IgD-negative memory B cell (primary cell): Measurements from ENCODE around the gene RERE. TPM values are rescaled to one million over a fixed set of nuclear protein-coding genes. Genes with fewer than 3 reads are reported as not detected.

Experiments
- H3K27ac Mint-ChIP-seq, 3 donors: one replicate each; pipeline ENCODE4 v1.8.0; 2020 to 2022; ENCODE audit warnings: mild to moderate bottlenecking in 3 of 3, mixed read lengths in 3 of 3, moderate library complexity in 1 of 3
- H3K27me3 Mint-ChIP-seq: one replicate; pipeline ENCODE4 v1.8.0; 2021; ENCODE audit warnings: mixed read lengths
- H3K36me3 Mint-ChIP-seq: one replicate; pipeline ENCODE4 v1.8.0; 2020; ENCODE audit warnings: mild to moderate bottlenecking, mixed read lengths
- H3K4me1 Mint-ChIP-seq, 3 donors: one replicate each; pipeline ENCODE4 v1.8.0; 2020 to 2022; ENCODE audit warnings: mixed read lengths in 3 of 3, mild to moderate bottlenecking in 1 of 3
- H3K4me3 Mint-ChIP-seq, 4 donors: one replicate each; pipeline ENCODE4 v1.8.0; 2020 to 2022; ENCODE audit warnings: mild to moderate bottlenecking in 4 of 4, mixed read lengths in 4 of 4, moderate library complexity in 3 of 4
- H3K9me3 Mint-ChIP-seq, 3 donors: one replicate each; pipeline ENCODE4 v1.8.0; 2020 to 2021; ENCODE audit warnings: mixed read lengths in 3 of 3, mild to moderate bottlenecking in 1 of 3
- polyA plus RNA-seq: library from polyadenylated mRNA; unstranded; fragments of 300-500 nt; fragmentation: Illumina TruSeq; gene quantifications from one replicate; pipeline ENCODE4 v1.2.3, GENCODE V29; 2021

RERE gene
- polyA plus RNA-seq, 1 donor from 2014 or later: 24.9 TPM

DNA sequence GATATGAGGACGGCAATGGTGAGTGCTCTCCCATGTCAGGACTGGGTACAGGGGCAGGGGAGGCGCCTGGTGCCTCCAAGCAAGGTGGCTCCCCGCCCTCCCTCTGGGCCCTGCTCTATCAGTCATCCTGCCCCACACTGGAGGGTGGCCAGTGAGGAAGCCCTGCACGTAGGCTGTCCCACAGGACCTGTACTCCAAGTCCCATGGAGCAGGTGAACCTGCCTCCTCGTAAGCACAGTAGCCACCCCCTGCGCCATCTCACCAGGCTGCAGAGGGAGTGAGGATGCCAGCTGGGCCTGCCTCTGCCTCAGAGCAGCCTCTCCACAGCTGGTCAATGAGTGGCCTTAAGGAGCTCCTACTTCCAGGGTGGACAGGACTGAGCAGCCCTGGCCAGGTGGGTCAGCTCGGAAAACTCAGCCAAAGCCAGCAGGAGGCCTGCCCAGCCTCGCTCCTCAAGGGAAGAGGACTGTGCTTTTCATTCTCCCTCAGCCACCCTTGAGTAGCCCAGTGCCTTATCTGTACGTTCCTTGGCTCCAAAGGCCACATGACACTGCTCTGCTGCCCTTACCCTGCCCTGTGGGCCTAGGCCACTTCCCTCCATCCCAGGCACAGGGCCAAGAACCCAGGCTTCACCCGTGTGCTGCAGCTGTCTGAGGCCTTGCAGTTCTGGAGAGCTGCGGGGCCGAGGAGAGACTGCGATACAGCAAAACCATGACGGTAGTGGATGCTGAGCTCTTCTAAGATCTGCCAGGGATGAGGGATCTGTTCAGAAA lies 459.9 kb downstream of the RERE start:
- no peaks in the 10 kb centered on the region for H3K9me3 Mint-ChIP-seq
- no peaks in the 10 kb centered on the region for H3K36me3 Mint-ChIP-seq
- no peak overlapping the region for H3K27ac Mint-ChIP-seq
- peak overlapping the region in 1 of 4 donors; percentile 26 for H3K4me3 Mint-ChIP-seq
- peaks cover 0 to 2% (median 0%) of the 10 kb centered on the region in 3 donors for H3K4me1 Mint-ChIP-seq
- no peaks in the 10 kb centered on the region for H3K27me3 Mint-ChIP-seq

DNA sequence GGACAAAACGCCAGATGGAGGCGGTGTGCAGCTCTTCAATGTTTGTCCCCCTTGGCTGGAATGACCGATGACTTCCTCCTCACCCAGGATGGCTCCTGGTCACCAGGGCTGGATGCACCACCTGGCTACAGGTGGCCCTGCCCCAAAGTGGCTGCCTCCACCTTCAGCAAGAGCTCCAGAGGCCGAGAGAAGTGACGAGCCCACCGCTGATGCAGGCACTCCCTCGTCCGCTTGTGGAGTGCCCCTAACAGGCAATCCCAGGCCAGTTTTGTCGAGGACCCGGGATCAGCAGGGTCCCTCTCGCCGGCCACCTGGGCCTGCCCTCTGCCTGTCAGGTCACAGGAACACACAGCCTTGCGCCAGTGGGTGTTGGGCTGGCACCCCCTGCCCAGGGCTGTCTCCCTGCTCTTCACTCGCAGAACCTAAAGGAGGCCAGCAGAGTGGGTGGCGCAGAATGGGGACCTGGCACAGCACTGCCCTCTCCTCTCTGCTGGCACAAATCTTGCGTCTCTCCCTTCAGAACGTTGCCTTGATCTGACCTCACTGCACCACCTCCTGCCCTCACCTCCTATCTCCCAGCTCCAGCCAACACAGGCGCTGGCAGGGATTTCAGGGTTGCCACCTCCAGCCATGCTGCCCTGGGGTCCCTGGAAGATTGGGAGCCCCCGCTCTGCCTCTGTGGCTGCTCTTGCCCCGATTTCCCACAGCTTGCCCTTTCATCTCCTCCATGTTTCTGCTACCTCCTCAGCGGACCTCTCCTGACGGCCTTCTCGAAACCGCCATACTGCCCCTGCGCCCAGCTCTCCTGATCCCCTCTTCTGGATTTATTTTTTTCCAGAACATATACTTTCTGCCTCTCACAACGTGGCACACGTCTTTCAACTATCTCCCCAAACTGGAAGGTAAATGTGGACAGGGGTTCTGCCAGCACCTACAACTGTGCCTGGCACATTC lies 460.9 kb downstream of the RERE start:
- H3K4me3 Mint-ChIP-seq: peak overlapping the region in 1 of 4 donors; percentile 26
- no peaks in the 10 kb centered on the region for H3K9me3 Mint-ChIP-seq
- peaks cover 0 to 2% (median 0%) of the 10 kb centered on the region in 3 donors for H3K4me1 Mint-ChIP-seq
- H3K27me3 Mint-ChIP-seq: no peaks in the 10 kb centered on the region
- H3K27ac Mint-ChIP-seq: peak overlapping the region in 1 of 3 donors; percentile 33
- H3K36me3 Mint-ChIP-seq: no peaks in the 10 kb centered on the region

DNA sequence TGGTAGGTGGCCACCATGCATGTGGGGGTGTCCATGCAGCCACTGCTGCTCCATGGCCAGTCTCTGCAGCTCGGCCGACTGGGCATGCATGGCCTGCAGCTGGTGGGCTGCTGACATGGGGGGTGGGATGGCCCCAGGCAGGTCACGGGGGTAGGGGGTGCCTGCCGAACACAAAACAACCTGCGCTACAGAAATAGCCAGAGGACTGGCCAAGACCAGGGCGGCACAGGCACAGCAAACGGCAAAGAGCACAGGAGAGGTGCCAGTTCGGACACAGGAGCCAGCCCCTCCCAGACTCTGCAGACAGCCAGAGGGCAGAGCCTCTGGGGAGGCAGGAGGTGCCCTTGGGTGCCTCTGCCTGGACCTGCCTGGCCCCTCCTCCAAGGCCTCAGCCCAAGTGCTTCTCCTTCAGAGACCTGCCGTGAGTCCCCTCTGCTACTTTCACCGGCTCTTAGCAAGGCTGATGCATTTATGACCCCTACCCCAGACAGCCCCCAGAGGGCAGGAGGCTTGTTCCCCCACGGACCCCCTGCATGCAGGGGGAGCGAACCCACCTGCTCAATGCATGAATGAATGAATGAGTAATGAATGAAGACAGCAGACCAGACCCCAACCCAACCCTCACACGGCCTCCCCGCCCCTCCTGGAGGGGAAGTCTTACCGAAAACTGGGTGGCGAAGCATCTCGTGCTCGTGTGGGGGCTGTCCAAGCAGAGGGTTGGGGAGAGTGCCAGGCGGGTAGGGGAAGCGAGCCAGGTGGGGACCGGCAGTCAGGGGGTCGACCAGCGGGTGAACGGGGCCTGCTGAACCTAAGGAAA lies 461.8 kb downstream of the RERE start:
- H3K4me1 Mint-ChIP-seq: peaks cover 0 to 2% (median 0%) of the 10 kb centered on the region in 3 donors
- no peaks in the 10 kb centered on the region for H3K36me3 Mint-ChIP-seq
- H3K27ac Mint-ChIP-seq: peak overlapping the region in 1 of 3 donors; percentile 27
- no peak overlapping the region for H3K4me3 Mint-ChIP-seq
- H3K9me3 Mint-ChIP-seq: no peaks in the 10 kb centered on the region
- H3K27me3 Mint-ChIP-seq: no peaks in the 10 kb centered on the region

DNA sequence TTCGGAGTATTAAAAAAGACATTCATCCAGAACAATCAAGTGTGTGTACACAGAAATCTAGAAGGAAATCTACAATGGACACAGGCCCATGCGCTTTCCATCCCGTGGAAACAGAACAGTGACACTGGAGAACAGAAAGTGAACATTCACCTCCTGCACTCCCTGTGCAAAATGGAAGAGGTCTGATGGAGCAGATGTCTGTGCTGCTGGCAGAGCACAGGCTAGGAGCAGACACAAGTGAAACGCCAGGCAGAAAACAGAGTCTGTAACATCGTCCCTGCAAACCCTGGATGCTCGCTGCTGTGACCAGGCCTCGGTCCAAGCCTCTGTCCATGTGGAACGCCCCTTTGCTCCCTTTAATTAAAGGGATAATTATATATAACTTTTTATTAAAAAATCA lies 463.4 kb downstream of the RERE start:
- no peaks in the 10 kb centered on the region for H3K27me3 Mint-ChIP-seq
- no peaks in the 10 kb centered on the region for H3K36me3 Mint-ChIP-seq
- H3K4me1 Mint-ChIP-seq: peaks cover 0 to 2% (median 0%) of the 10 kb centered on the region in 3 donors
- H3K9me3 Mint-ChIP-seq: no peaks in the 10 kb centered on the region
- no peak overlapping the region for H3K4me3 Mint-ChIP-seq
- H3K27ac Mint-ChIP-seq: peak overlapping the region in 1 of 3 donors; percentile 64

DNA sequence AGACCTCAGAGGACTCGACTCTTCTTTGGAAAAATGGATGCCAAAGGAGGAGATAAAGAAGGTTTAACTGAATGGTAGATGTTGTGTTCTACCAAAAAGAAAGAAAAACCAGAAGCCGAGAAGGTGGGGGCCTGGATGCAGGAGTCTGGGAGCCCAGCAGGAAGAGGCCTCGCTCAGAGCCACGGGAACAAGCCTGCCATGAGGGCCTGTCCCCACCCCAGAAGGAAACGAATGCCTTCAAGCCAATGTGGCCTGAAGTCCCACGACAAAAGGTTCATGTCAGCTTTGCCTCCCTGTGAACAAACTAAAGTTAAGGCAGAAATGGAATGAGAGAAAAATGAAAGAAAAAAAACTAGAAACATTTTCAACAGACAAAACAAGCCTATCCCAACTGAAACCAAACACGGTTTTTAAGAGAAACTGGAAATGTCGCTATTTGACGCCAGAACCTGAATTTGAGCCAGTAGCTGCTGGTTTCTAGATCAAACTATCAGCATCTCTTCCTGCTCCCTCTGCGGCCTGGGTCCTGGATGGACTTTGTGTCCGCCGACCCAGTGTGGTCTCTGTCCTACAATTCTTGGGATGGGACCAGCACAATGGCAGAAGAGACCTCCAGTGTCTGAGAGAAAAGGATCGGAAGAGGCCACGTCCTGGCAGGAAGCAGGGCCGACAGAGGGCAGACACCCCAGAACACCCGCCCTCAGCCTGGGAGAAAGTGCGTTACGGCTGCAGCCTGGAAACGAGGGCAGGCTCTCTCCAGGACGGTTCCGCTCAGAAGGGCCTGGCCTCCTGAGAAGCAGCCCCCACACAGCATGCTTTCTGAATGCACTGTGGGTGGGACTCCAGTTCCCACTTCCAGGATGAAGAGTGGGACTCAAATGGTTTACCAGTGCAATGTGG lies 464.3 kb downstream of the RERE start:
- Mint-ChIP-seq H3K27ac (peak overlapping the region in 1 of 3 donors; percentile 64), H3K36me3 (no peaks in the 10 kb centered on the region)

DNA sequence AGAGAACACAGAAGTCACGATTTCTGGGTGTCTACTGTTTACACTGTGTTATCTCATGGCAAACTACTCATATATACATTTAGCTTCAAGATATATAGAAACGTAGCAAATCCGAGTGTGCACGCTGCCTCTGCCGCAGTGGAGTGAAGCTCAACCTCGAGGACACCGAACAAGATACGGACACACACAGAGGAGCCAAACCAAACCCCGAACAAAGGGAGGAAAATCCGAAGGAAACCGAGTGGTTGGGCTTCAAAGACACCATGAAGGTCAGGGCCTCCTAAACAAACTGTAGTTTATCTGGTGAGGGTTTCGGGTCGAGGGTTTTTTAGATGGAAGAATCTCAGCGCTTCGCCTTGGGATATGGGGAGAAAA lies 465.0 kb downstream of the RERE start:
- peak overlapping the region in 1 of 3 donors; percentile 51 for H3K27ac Mint-ChIP-seq

More for the DNA sequence above, 464.3 kb downstream of the RERE start:
- H3K4me3 Mint-ChIP-seq: no peak overlapping the region
- peaks cover 0 to 4% (median 1%) of the 10 kb centered on the region in 3 donors for H3K4me1 Mint-ChIP-seq
- no peaks in the 10 kb centered on the region for H3K9me3 Mint-ChIP-seq
- H3K27me3 Mint-ChIP-seq: no peaks in the 10 kb centered on the region

DNA sequence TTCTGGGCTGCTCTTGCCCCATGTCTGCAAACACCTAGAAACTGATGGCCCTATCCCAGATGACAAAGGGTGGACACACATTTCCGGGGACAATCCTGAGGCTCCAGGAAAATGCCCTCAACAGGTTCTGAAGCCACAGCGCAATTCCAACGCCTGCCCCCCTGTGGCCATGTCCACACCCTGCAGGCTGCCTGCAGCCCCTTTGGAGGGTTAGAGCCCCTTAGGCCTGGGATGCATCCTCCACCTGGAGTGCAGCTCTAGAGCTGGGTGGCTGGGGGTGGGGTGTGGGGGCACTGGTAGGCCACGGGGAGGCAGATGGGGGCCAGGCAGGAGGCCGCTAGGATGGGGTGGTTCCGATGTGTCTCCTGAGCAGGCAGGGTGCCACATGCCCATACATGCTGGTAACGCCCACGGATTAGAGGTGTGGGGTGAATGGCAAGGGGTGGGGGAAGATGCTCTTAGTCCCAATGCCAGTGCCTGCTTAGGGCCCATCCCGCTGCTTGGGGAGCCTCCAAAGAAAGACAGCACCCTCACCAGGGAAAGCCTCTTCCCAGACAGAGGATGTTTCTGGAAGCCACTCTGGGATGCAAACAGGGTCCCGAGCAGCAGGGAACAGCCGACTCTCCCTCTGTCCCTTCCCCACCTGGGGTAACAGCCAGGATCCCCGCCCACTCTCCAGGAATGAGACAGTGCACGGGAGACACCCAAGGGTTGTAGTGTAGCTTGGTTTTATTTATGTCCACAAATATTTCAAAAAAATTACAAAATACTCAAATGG lies 465.6 kb downstream of the RERE start:
- Mint-ChIP-seq H3K4me3 (no peak overlapping the region), H3K36me3 (no peaks in the 10 kb centered on the region), H3K4me1 (peaks cover 0 to 4% (median 1%) of the 10 kb centered on the region in 3 donors), H3K9me3 (no peaks in the 10 kb centered on the region), H3K27ac (peak overlapping the region in 1 of 3 donors; percentile 56), H3K27me3 (no peaks in the 10 kb centered on the region)

More for the DNA sequence above, 465.0 kb downstream of the RERE start:
- H3K27me3 Mint-ChIP-seq: no peaks in the 10 kb centered on the region
- no peaks in the 10 kb centered on the region for H3K9me3 Mint-ChIP-seq
- no peak overlapping the region for H3K4me3 Mint-ChIP-seq
- peaks cover 0 to 4% (median 1%) of the 10 kb centered on the region in 3 donors for H3K4me1 Mint-ChIP-seq
- H3K36me3 Mint-ChIP-seq: no peaks in the 10 kb centered on the region

DNA sequence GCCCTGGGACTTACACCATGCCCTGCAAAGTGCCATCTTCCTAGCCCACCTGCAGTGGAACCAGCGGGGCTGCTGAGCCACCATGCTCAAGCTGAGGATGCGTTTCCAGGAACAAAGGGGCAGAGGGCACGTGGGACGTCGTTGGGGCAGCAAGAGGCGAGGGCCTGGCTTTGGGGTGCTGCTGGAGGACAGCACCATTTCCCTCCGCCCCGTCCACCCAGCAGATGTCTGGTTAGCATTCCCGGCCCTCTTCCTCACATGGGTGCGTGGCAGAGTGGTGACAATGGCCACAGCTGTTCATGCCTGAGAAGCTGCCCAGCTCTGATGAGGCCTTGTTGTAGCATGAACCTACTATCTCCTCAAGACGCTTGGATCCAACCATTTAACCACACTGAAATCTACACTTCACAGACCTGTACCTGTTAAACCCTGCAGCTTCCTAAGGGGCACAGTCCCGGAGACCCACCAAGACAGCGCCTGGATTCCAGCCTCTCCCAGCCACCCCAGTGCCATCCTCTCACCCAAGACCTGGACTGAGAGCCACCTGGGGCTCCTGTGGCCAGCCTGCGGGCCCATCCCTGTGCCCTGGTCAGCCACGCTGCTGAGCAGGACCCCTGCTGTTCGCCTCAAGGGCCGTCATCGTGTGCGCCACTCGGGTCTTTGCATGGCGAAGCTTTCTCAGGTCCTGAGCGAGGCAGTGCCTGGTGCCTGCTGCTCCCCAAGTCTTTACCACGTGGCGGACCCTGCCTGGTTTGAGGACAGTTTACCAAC lies 466.3 kb downstream of the RERE start:
- Mint-ChIP-seq H3K27ac (peak overlapping the region in 2 of 3 donors; percentile 39 to 56), H3K27me3 (no peaks in the 10 kb centered on the region), H3K4me3 (no peak overlapping the region)

DNA sequence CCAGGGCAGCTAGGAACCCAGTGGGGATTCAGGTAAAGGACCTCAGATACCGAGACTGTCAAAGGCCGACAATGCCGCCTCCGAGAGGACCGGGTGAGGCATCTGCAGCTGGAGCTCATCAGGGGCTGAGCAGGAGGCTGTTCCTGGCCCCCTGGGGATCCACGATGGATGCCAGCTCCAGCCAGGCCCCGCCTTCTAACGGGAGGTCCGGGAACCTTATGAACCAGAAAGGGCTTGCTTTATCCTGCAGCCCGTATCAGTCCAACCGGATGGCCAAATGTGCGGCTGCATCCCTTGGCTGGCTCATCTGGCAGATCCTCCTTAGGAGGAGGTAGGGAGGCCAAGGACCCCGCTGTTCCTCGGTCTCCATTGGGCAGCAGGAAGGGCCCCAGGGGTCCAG lies 467.5 kb downstream of the RERE start:
- H3K4me1 Mint-ChIP-seq: peaks cover 0 to 2% (median 1%) of the 10 kb centered on the region in 3 donors
- H3K36me3 Mint-ChIP-seq: no peaks in the 10 kb centered on the region
- H3K27ac Mint-ChIP-seq: peak overlapping the region in 1 of 3 donors; percentile 72
- no peak overlapping the region for H3K4me3 Mint-ChIP-seq
- H3K27me3 Mint-ChIP-seq: peaks cover 2% of the 10 kb centered on the region
- H3K9me3 Mint-ChIP-seq: no peaks in the 10 kb centered on the region

More for the DNA sequence above, 466.3 kb downstream of the RERE start:
- H3K4me1 Mint-ChIP-seq: peaks cover 0 to 4% (median 1%) of the 10 kb centered on the region in 3 donors
- H3K9me3 Mint-ChIP-seq: no peaks in the 10 kb centered on the region
- no peaks in the 10 kb centered on the region for H3K36me3 Mint-ChIP-seq

DNA sequence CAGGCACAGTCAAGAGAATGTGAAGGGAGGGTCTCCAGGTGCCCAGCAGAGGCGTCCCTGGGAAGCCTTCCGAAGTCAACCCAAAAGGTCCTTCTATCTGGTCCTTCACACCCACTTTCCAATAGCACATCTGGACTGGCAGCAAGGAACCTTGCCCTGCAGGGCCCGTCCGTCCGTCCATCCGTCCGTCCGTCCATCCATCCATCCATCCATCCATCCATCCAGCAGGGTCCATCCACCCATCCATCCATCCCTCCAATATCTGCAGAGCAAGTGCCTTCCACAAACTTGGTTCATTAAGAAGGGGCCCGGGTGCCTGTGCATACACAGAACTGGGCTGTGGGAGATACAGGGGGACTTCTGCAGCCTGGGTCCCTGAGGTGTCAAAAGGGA lies 468.0 kb downstream of the RERE start:
- no peak overlapping the region for H3K4me3 Mint-ChIP-seq

DNA sequence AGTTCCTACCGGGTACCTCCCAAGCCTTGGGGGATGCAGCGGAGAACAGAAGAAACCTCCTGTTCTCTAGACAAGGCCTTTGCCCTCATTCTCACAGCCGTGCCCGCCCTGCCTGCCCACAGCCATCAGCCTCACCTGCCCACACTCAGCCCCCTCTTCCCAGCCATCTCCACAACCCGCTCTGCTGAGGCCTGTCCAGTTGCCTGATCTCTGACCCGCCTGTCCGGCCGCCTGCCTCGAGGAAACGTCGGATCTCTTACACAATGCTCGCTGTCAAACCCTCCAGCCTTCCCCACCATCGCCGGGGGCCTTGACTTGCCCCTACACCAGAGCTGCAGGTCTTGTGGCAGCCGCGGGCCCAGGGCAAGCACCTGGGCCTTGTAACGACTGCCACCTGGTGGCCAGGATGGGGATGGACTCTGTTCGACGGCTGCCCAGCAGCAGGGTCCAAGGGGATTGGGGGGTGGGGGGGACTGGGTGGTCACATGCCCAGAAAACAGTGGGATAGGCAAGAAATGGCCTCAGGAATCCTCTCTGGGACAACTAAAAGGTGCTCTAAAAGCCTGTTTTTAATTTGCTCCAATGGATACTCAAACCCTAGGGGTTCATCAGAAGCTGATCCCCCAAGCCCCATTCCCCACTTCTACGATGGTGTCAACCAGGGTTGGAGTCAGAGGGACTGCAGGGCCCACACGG lies 468.5 kb downstream of the RERE start:
- H3K4me3 Mint-ChIP-seq: no peak overlapping the region

More for the DNA sequence above, 468.0 kb downstream of the RERE start:
- H3K27ac Mint-ChIP-seq: peak overlapping the region in 1 of 3 donors; percentile 72
- H3K27me3 Mint-ChIP-seq: peaks cover 2% of the 10 kb centered on the region
- H3K36me3 Mint-ChIP-seq: no peaks in the 10 kb centered on the region
- no peaks in the 10 kb centered on the region for H3K9me3 Mint-ChIP-seq
- H3K4me1 Mint-ChIP-seq: peaks cover 0 to 2% (median 1%) of the 10 kb centered on the region in 3 donors

More for the DNA sequence above, 468.5 kb downstream of the RERE start:
- Mint-ChIP-seq H3K36me3 (no peaks in the 10 kb centered on the region), H3K9me3 (no peaks in the 10 kb centered on the region), H3K4me1 (peaks cover 0 to 2% (median 1%) of the 10 kb centered on the region in 3 donors), H3K27ac (peak overlapping the region in 1 of 3 donors; percentile 72), H3K27me3 (peaks cover 2% of the 10 kb centered on the region)
